Upper lobe of left lung (tissue), 4 donors: ENCODE results near the gene LIPT2.

ENCODE experiments used
- EP300 ChIP-seq, 4 donors: sonication (generic); formaldehyde crosslinking; IDR thresholded peaks; one replicate each; pipeline ENCODE4 v1.5.1; 2017; ENCODE audit warnings: antibody characterized with exemption in 4 of 4, control low read depth in 2 of 4
- POLR2A ChIP-seq, 4 donors: fragments of 450-650 bp; IDR thresholded peaks; one replicate each; pipeline ENCODE4 v1.5.1; 2016 to 2017; ENCODE audit warnings: antibody characterized with exemption in 4 of 4, mild to moderate bottlenecking in 2 of 4
- POLR2AphosphoS5 ChIP-seq, 2 donors: sonication (generic); formaldehyde crosslinking; IDR thresholded peaks; one replicate each; pipeline ENCODE4 v1.5.1; 2017; ENCODE audit warnings: antibody characterized with exemption in 2 of 2
- TF ChIP-seq, protein P1 (sequence below), 6 experiments: fragments of 450-650 bp in 4 of 6; fragments of 200-600 bp in 2 of 6; sonication (generic) in 2 of 6; IDR thresholded peaks; one replicate each; pipeline ENCODE4 v1.5.1; 2016 to 2019; ENCODE audit warnings: antibody characterized with exemption in 6 of 6

DNA sequence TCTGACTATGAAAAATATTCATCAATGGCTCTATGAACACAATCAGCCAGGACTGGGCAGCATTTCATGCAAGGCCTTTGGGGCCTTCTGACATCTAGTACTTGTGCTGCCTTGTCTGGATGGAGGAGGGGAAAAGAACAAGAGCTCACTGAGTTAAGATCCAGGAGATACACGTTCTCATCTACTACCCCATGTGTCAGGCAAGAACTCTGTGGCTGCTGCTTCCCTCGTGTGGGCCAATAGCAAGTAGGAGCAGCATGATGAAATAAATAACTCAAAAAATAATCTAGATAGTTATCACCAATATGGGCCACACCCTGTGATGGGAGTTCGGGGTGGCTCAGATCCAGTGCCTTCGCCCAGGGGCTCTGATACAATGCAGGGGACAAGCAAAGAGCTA lies 33.5 kb downstream of the LIPT2 start:
- TF ChIP-seq POLR2AphosphoS5 (IDR thresholded peaks at IDR 0.05) = no peak
- TF ChIP-seq, protein P1, sequence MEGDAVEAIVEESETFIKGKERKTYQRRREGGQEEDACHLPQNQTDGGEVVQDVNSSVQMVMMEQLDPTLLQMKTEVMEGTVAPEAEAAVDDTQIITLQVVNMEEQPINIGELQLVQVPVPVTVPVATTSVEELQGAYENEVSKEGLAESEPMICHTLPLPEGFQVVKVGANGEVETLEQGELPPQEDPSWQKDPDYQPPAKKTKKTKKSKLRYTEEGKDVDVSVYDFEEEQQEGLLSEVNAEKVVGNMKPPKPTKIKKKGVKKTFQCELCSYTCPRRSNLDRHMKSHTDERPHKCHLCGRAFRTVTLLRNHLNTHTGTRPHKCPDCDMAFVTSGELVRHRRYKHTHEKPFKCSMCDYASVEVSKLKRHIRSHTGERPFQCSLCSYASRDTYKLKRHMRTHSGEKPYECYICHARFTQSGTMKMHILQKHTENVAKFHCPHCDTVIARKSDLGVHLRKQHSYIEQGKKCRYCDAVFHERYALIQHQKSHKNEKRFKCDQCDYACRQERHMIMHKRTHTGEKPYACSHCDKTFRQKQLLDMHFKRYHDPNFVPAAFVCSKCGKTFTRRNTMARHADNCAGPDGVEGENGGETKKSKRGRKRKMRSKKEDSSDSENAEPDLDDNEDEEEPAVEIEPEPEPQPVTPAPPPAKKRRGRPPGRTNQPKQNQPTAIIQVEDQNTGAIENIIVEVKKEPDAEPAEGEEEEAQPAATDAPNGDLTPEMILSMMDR (IDR thresholded peaks at IDR 0.05) = no peak
- no peak for TF ChIP-seq POLR2A (IDR thresholded peaks at IDR 0.05)
- TF ChIP-seq EP300 (IDR thresholded peaks at IDR 0.05) = no peak
